ENCODE results near the gene CHKA.

DNA sequence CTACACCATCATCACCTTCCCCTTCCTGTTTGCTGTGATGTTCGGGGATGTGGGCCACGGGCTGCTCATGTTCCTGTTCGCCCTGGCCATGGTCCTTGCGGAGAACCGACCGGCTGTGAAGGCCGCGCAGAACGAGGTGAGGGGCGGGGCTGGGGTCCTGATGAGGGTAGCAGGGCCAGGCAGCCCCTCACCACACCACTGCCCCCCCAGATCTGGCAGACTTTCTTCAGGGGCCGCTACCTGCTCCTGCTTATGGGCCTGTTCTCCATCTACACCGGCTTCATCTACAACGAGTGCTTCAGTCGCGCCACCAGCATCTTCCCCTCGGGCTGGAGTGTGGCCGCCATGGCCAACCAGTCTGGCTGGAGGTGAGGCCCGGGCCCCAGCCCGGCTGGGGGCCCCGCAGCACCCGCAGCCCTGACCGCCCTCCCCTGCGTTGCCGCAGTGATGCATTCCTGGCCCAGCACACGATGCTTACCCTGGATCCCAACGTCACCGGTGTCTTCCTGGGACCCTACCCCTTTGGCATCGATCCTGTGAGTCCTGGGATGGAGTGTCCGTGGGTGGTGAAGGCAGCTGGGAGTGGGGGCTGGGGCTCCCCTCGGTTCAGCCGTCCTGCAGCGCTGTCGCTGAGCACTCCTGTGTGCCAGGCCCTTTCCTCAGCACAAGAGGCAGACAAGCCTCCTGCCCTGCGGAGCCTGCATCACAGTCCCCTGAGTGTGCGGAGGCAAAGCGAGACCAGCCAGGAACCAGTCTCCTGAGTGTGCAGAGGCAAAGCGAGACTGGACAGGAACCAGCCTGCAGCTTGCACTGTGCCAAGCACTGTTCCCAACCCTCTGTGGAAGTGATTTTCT, 73.5 kb downstream of the CHKA start:
- TF ChIP-seq CTCF (IDR thresholded peaks at IDR 0.05) (no peak), POLR2A (IDR thresholded peaks at IDR 0.05) (no peak)

Measured in body of pancreas (tissue), 4 donors.